Astrocyte (in vitro differentiated cells and primary cell): ENCODE data around the gene CSGALNACT2. TPM values are rescaled to one million over a fixed set of nuclear protein-coding genes. Genes with fewer than 3 reads are reported as not detected.
A peak's percentile ranks its signal among the peaks of the same experiment; 100 is the strongest.

Source experiments
- DNase-seq: peaks from one replicate; pipeline ENCODE4 v3.0.0-alpha.2; 2010; ENCODE audit warnings: low read depth
- FAIRE-seq: peaks from 2 replicates; lab custom pipeline; 2011; peaks lifted over from hg19 to GRCh38; lab: Jason Lieb, UNC
- H2AFZ ChIP-seq: 2 replicates; pipeline ENCODE4 v1.6.0; 2012; ENCODE audit warnings: low read depth, low read length, inconsistent platforms
- H3K27ac ChIP-seq: 2 replicates; pipeline ENCODE4 v1.5.1; 2011; ENCODE audit warnings: low read depth, low read length, inconsistent platforms
- H3K27me3 ChIP-seq: 2 replicates; pipeline ENCODE4 v1.6.0; 2011; ENCODE audit warnings: low read length, inconsistent platforms; ENCODE audit not compliant: insufficient read depth
- H3K36me3 ChIP-seq: 2 replicates; pipeline ENCODE4 v1.5.1; 2011; ENCODE audit warnings: low read length, inconsistent platforms; ENCODE audit not compliant: insufficient read depth
- H3K4me1 ChIP-seq: 2 replicates; pipeline ENCODE4 v1.5.1; 2011; ENCODE audit warnings: low read length, inconsistent platforms; ENCODE audit not compliant: insufficient read depth
- H3K4me2 ChIP-seq: 2 replicates; pipeline ENCODE4 v1.6.0; 2012; ENCODE audit warnings: low read length, inconsistent platforms
- H3K4me3 ChIP-seq: 2 replicates; pipeline ENCODE4 v1.5.1; 2011; ENCODE audit warnings: low read depth, mild to moderate bottlenecking, low read length, inconsistent platforms; ENCODE audit not compliant: insufficient read depth
- H3K79me2 ChIP-seq: 2 replicates; pipeline ENCODE4 v1.6.0; 2012; ENCODE audit warnings: mild to moderate bottlenecking, low read length, inconsistent platforms; ENCODE audit not compliant: insufficient read depth
- H3K9ac ChIP-seq: 2 replicates; pipeline ENCODE4 v1.6.0; 2012; ENCODE audit warnings: mild to moderate bottlenecking, low read length, inconsistent platforms
- H3K9me3 ChIP-seq: 2 replicates; pipeline ENCODE4 v1.5.1; 2012; ENCODE audit warnings: low read depth, mild to moderate bottlenecking, low read length, inconsistent platforms; ENCODE audit not compliant: insufficient read depth
- H4K20me1 ChIP-seq: 2 replicates; pipeline ENCODE4 v1.6.0; 2012; ENCODE audit warnings: low read length, inconsistent platforms; ENCODE audit not compliant: insufficient read depth
- H3K27ac Mint-ChIP-seq: one replicate; pipeline ENCODE4 v1.8.0; 2021; ENCODE audit warnings: mild to moderate bottlenecking, mixed read lengths; ENCODE audit not compliant: unreplicated experiment
- H3K27me3 Mint-ChIP-seq: one replicate; pipeline ENCODE4 v1.8.0; 2021; ENCODE audit warnings: low read depth, mixed read lengths; ENCODE audit not compliant: unreplicated experiment
- H3K36me3 Mint-ChIP-seq: one replicate; pipeline ENCODE4 v1.8.0; 2021; ENCODE audit warnings: low read depth, mixed read lengths; ENCODE audit not compliant: unreplicated experiment
- H3K4me1 Mint-ChIP-seq: one replicate; pipeline ENCODE4 v1.8.0; 2021; ENCODE audit warnings: low read depth, mixed read lengths; ENCODE audit not compliant: unreplicated experiment
- H3K4me3 Mint-ChIP-seq: one replicate; pipeline ENCODE4 v1.8.0; 2021; ENCODE audit warnings: mild to moderate bottlenecking, moderate library complexity, mixed read lengths; ENCODE audit not compliant: unreplicated experiment
- H3K9me3 Mint-ChIP-seq: one replicate; pipeline ENCODE4 v1.8.0; 2021; ENCODE audit warnings: mild to moderate bottlenecking, mixed read lengths; ENCODE audit not compliant: unreplicated experiment
- EZH2 ChIP-seq: IDR thresholded peaks from 2 replicates; pipeline ENCODE4 v1.6.1; 2012; ENCODE audit warnings: mild to moderate bottlenecking, low read length, inconsistent platforms; ENCODE audit not compliant: insufficient read depth
- total RNA-seq: library from RNA; stranded (reverse); gene quantifications from 2 replicates; pipeline ENCODE4 v1.2.1, GENCODE V29; 2021
- TF ChIP-seq, protein P1 (sequence below): IDR thresholded peaks from 2 replicates; pipeline ENCODE4 v1.5.1; 2011; ENCODE audit warnings: low read depth, mild to moderate bottlenecking, inconsistent platforms, low read length, moderate library complexity; ENCODE audit not compliant: insufficient read depth

CSGALNACT2 gene
- total RNA-seq, 1 donor from 2014 or later, result 28.5 TPM

DNA sequence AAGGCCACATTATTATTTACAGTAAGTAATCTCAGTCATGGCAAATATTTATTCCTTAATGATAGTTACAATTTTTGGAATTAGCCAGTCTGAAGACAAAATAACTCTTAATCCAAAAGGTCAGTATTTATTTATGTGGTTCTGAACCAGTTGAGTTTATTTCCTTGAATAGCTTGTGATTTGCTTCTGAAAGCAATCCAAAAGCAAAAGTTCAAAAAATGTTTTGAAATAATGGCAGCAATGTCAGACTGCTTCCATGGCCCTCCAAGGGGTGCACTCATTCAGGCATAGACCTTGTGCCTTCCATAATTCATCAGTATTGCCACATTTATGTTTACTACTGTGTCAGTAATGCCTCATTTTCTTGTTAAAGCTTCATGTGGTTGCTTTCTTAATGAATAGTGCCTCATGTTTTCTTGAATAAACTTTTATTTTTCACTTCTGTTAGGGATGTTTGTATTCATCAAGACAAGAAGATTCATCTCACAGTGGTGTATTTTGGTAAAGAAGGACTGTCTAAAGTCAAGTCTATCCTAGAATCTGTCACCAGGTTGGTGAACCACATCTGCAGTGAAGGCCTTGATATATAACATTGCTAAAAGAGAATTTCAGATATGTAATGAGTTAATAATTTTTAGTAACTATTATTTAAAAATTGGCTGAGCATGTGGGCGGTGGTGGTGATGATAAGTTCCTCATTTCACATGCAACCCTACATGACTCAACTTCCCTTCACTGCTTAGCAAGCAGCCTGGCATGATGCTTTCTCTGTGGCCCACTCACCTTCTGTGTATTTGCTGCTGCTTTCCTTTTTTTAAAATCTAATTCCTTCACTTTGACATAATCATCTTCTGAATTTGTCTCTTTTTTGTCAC is 22.0 kb downstream of the CSGALNACT2 start:
- Mint-ChIP-seq H3K4me1 (peaks cover 26% of the 10 kb centered on the region), H3K27me3 (no peaks in the 10 kb centered on the region), H3K4me3 (no peak overlapping the region), H3K36me3 (peaks cover 12% of the 10 kb centered on the region), H3K9me3 (no peaks in the 10 kb centered on the region), H3K27ac (peak overlapping the region; percentile 63)
- no peaks in the 10 kb centered on the region for H3K36me3 ChIP-seq
- H3K4me2 ChIP-seq, result peak overlapping the region; percentile 65
- TF ChIP-seq, protein P1, sequence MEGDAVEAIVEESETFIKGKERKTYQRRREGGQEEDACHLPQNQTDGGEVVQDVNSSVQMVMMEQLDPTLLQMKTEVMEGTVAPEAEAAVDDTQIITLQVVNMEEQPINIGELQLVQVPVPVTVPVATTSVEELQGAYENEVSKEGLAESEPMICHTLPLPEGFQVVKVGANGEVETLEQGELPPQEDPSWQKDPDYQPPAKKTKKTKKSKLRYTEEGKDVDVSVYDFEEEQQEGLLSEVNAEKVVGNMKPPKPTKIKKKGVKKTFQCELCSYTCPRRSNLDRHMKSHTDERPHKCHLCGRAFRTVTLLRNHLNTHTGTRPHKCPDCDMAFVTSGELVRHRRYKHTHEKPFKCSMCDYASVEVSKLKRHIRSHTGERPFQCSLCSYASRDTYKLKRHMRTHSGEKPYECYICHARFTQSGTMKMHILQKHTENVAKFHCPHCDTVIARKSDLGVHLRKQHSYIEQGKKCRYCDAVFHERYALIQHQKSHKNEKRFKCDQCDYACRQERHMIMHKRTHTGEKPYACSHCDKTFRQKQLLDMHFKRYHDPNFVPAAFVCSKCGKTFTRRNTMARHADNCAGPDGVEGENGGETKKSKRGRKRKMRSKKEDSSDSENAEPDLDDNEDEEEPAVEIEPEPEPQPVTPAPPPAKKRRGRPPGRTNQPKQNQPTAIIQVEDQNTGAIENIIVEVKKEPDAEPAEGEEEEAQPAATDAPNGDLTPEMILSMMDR, result no peak
- no peak for TF ChIP-seq EZH2
- H3K79me2 ChIP-seq, result peaks cover 55% of the 10 kb centered on the region
- peak overlapping the region; percentile 17 for H3K9ac ChIP-seq
- no peaks in the 10 kb centered on the region for H3K9me3 ChIP-seq
- FAIRE-seq, result no peak
- no peaks in the 10 kb centered on the region for H3K27me3 ChIP-seq
- no peak overlapping the region for H3K4me3 ChIP-seq
- peak overlapping the region; percentile 70 for H3K27ac ChIP-seq
- peak; percentile 87 for DNase-seq
- H2AFZ ChIP-seq, result no peak overlapping the region
- H3K4me1 ChIP-seq, result peaks cover 18% of the 10 kb centered on the region
- peaks cover 28% of the 10 kb centered on the region for H4K20me1 ChIP-seq

DNA sequence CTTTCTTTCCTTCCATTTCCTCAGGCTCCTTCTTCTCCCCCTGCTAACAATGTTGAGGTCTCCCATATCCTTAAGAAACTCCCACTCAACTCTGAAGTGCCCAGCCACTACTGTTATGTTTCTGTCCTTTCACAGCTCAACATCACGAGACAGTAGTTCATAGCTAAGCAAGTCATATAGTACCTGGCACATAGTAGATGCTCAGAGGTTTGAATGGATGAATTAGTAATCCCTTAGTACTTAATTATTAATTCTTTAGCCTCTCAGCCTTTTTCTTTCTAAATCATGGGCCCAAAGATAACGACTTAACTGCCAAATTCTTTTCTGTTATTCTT is 22.6 kb downstream of the CSGALNACT2 start:
- H3K9ac ChIP-seq, result peak overlapping the region; percentile 17
- H3K4me2 ChIP-seq, result peak overlapping the region; percentile 65
- H3K79me2 ChIP-seq, result peaks cover 49% of the 10 kb centered on the region

More for the DNA sequence above, 22.6 kb downstream of the CSGALNACT2 start:
- TF ChIP-seq, protein P1, result no peak
- TF ChIP-seq EZH2, result no peak
- Histone ChIP-seq H3K4me1 (peaks cover 18% of the 10 kb centered on the region), H3K4me3 (no peak overlapping the region), H3K27ac (peak overlapping the region; percentile 70), H4K20me1 (peaks cover 25% of the 10 kb centered on the region), H3K27me3 (no peaks in the 10 kb centered on the region), H3K36me3 (no peaks in the 10 kb centered on the region), H3K9me3 (no peaks in the 10 kb centered on the region), H2AFZ (no peak overlapping the region)
- FAIRE-seq (no peak), DNase-seq (no peak)
- H3K36me3 Mint-ChIP-seq, result peaks cover 12% of the 10 kb centered on the region
- no peaks in the 10 kb centered on the region for H3K27me3 Mint-ChIP-seq
- no peaks in the 10 kb centered on the region for H3K9me3 Mint-ChIP-seq
- peak overlapping the region; percentile 63 for H3K27ac Mint-ChIP-seq
- H3K4me3 Mint-ChIP-seq, result no peak overlapping the region
- H3K4me1 Mint-ChIP-seq, result peaks cover 26% of the 10 kb centered on the region
